ENCODE results near the gene RALA. TPM values are rescaled to one million over a fixed set of nuclear protein-coding genes. Genes with fewer than 3 reads are reported as not detected.

RALA gene
- total and polyA plus RNA-seq, 11 donors: 13.5 to 37.1 (median 23.4) TPM

DNA sequence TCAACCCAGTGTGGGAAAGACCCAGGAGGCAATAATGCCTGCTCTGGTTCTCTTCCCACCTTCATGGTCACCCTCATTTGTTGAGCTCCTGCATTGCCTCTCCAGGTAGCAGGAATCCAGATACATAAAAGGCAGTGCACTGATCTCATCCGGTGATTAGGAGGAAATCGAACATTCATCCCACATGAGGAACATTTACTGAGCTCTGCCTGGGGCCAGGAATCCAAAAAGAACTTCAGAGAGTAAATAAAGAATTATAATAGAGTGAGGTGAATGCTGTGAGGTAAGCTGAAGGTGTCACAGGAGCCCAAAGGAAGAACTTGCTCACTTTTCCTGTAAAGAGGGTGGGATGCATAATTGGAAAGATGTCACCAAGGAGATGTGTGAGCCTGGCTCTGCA lies 121.2 kb downstream of the RALA start:
- no peaks in the 10 kb centered on the region for H3K9me3 ChIP-seq
- ATAC-seq: no peak
- no peak overlapping the region for H3K4me3 ChIP-seq
- H3K27me3 ChIP-seq: no peaks in the 10 kb centered on the region
- intact Hi-C loops (cut with DNase I): loop anchor here in 3 of 10 donors (2.0 to 5.0 kb wide), 2 partner anchors 122 to 164 kb away; partner anchors contain the start of gene RALA (in 1 of the 3)
- H3K4me1 ChIP-seq: peaks cover 0 to 8% (median 0%) of the 10 kb centered on the region in 12 donors
- H3K36me3 ChIP-seq: no peaks in the 10 kb centered on the region
- DNase-seq: no peak
- 74 to 89% (median 88%) methylated on average over 2 of the region's 2 CpGs for WGBS, 4 donors
- no peak overlapping the region for H3K27ac ChIP-seq
- no peak for TF ChIP-seq POLR2A (IDR thresholded peaks at IDR 0.05)
- TF ChIP-seq, protein P1, sequence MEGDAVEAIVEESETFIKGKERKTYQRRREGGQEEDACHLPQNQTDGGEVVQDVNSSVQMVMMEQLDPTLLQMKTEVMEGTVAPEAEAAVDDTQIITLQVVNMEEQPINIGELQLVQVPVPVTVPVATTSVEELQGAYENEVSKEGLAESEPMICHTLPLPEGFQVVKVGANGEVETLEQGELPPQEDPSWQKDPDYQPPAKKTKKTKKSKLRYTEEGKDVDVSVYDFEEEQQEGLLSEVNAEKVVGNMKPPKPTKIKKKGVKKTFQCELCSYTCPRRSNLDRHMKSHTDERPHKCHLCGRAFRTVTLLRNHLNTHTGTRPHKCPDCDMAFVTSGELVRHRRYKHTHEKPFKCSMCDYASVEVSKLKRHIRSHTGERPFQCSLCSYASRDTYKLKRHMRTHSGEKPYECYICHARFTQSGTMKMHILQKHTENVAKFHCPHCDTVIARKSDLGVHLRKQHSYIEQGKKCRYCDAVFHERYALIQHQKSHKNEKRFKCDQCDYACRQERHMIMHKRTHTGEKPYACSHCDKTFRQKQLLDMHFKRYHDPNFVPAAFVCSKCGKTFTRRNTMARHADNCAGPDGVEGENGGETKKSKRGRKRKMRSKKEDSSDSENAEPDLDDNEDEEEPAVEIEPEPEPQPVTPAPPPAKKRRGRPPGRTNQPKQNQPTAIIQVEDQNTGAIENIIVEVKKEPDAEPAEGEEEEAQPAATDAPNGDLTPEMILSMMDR (IDR thresholded peaks at IDR 0.05): no peak

DNA sequence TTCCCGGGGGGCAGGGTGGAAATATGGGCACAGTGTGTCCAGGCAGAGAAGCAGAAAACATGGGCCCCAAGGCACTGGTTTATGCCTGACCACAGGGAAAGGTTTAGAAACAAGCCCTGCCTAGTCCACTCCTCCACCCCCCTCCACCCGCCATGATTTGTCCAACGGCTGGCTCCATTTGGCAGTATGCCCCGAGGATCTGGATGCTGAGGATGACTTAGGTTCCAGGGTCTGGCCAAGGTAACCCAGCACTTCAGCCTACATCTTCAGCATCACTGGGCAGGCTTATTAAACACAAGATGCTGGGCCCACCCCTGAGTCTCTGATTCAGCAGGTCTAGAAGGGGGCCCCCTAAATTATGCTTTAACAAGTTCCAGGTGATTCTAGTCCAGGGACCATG lies 121.9 kb downstream of the RALA start:
- no peaks in the 10 kb centered on the region for H3K27me3 ChIP-seq
- ATAC-seq: no peak
- H3K36me3 ChIP-seq: no peaks in the 10 kb centered on the region
- WGBS, 4 donors: 42 to 60% (median 52%) methylated on average over 4 of the region's 4 CpGs
- no peak overlapping the region for H3K4me3 ChIP-seq
- peaks cover 0 to 8% (median 0%) of the 10 kb centered on the region in 12 donors for H3K4me1 ChIP-seq
- intact Hi-C loops (cut with DNase I): loop anchor here in 3 of 10 donors (2.0 to 5.0 kb wide), 2 partner anchors 123 to 165 kb away; partner anchors contain the start of gene RALA (in 1 of the 3)
- TF ChIP-seq POLR2A (IDR thresholded peaks at IDR 0.05): no peak
- TF ChIP-seq, protein P1 (IDR thresholded peaks at IDR 0.05): no peak
- no peaks in the 10 kb centered on the region for H3K9me3 ChIP-seq
- no peak for DNase-seq
- no peak overlapping the region for H3K27ac ChIP-seq

DNA sequence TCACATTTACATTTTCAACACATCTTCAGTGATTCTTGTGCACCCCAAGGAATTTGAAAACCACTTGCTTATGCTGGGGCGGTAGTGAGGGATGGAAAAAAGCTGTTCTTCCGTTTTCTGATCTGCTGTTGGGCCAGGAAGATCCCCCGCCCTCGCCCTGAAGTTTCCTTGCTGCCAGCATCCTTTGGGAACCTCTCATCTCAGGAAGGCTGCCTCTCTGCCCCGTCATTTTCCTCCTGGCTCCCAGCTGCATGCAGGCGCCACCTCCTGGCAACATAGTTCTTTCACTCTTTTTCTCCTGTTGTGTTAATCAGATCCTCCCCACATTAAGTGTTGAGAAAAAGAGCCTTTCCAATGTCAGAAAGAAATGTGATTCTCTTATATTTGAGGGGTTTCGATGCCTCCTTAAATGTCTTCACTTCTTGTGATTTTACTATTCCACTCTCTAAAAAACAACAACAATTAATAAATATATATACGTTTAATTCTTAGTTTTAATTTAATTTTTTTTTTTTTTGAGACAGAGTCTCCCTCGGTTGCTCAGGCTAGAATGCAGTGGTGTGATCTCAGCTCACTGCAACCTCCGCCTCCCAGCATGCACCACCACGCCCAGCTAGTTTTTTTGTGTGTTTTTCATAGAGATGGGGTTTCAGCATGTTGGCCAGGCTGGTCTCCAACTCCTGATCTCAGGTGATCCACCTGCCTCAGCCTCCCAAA lies 122.9 kb downstream of the RALA start:
- Histone ChIP-seq H3K27me3 (no peaks in the 10 kb centered on the region), H3K4me1 (peaks cover 0 to 8% (median 0%) of the 10 kb centered on the region in 12 donors), H3K36me3 (no peaks in the 10 kb centered on the region), H3K27ac (no peak overlapping the region), H3K9me3 (no peaks in the 10 kb centered on the region), H3K4me3 (no peak overlapping the region)
- WGBS, 4 donors: 20 to 24% (median 22%) methylated on average over 11 of the region's 11 CpGs
- ATAC-seq (peak; percentile 58 to 92 (median 84)), DNase-seq (peak; percentile 74 to 80 (median 78))
- intact Hi-C loops (cut with DNase I): loop anchor here in 7 of 10 donors (1.0 to 5.0 kb wide), 3 partner anchors 124 to 166 kb away; partner anchors contain the start of gene RALA (in 1 of the 7)
- TF ChIP-seq, protein P1 (IDR thresholded peaks at IDR 0.05): peak; percentile 67 to 89 (median 80)
- TF ChIP-seq POLR2A (IDR thresholded peaks at IDR 0.05): no peak

DNA sequence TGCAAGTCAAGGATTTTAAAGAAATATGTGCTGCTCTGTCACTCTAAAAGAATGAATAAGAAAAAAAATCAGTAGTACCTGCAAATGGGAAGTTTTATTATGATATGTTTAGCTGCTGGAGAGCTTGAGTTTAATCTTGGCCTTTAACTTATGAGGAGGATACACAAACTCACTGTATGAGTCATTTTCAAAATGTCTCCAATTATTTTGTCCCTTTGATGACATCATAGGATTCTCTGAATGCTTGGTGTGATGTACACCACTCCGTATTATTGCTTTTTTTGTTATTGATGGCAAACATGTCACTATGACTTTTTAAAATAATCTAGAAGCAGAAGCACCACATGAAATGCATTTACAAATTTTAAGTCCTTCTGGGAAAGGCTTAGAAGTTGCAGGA lies 125.8 kb downstream of the RALA start:
- TF ChIP-seq, protein P1 (IDR thresholded peaks at IDR 0.05): no peak
- no peak for TF ChIP-seq POLR2A (IDR thresholded peaks at IDR 0.05)
- no peak overlapping the region for H3K27ac ChIP-seq
- 74 to 90% (median 78%) methylated on average over 1 of the region's 1 CpG for WGBS, 4 donors
- H3K27me3 ChIP-seq: no peaks in the 10 kb centered on the region
- intact Hi-C loops (cut with DNase I): loop anchor here in 1 of 10 donors (5.0 kb wide), 1 partner anchor 127 kb away; the partner anchor contains the start of gene RALA
- no peak overlapping the region for H3K4me3 ChIP-seq
- peaks cover 0 to 8% (median 0%) of the 10 kb centered on the region in 12 donors for H3K4me1 ChIP-seq
- no peaks in the 10 kb centered on the region for H3K36me3 ChIP-seq
- H3K9me3 ChIP-seq: no peaks in the 10 kb centered on the region
- DNase-seq: no peak
- no peak for ATAC-seq
